Stimulated activated naive B cell treated with anti-CD40 and anti-IgM and Interleukin-4, amounts not matched to agents 10 μg/mL and 1 μg/mL and 100 μg/mL, for 72 hours (primary cell): ENCODE data around the gene PPP2R2C.

ENCODE experiments used
- ATAC-seq, 2 donors: fragments of 150-1000 bp; cut with Tn5 transposase; replicated peaks; 2 replicates each; pipeline ENCODE4 v1.10.0; 2021; ENCODE audit warnings: moderate library complexity in 1 of 2
- DNase-seq: peaks from one replicate; pipeline ENCODE4 v3.0.0; 2021
- H3K27ac Mint-ChIP-seq: one replicate; pipeline ENCODE4 v1.8.0; 2022; ENCODE audit warnings: mild to moderate bottlenecking, mixed read lengths
- H3K27me3 Mint-ChIP-seq, 2 donors: one replicate each; pipeline ENCODE4 v1.8.0; 2022; ENCODE audit warnings: mixed read lengths in 2 of 2
- H3K36me3 Mint-ChIP-seq, 2 donors: one replicate each; pipeline ENCODE4 v1.8.0; 2022; ENCODE audit warnings: mixed read lengths in 2 of 2, mild to moderate bottlenecking in 1 of 2
- H3K4me1 Mint-ChIP-seq, 2 donors: one replicate each; pipeline ENCODE4 v1.8.0; 2022; ENCODE audit warnings: mixed read lengths in 2 of 2, mild to moderate bottlenecking in 1 of 2
- H3K4me3 Mint-ChIP-seq, 2 donors: one replicate each; pipeline ENCODE4 v1.8.0; 2022; ENCODE audit warnings: mild to moderate bottlenecking in 2 of 2, mixed read lengths in 2 of 2, moderate library complexity in 1 of 2
- H3K9me3 Mint-ChIP-seq, 2 donors: one replicate each; pipeline ENCODE4 v1.8.0; 2022; ENCODE audit warnings: mixed read lengths in 2 of 2, mild to moderate bottlenecking in 1 of 2

The PPP2R2C gene

DNA sequence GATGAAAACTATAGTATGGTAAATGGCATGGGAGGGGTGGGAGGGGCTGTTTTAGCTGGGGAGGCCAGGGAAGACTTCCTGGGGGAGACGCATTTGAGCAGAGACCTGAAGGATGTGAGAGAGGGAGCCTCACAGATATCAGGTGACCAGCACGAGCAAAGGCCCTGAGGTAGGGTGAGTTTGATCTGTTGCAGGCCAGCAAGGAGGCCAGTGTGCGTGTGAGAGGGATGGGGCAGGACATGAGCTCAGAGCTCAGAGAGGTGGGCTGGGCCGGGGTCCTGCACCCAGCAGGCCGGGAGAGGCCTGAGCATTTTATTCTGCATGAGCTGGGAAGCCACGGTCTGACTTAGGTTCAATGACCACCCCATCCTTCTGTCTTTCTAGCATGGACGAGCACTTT lies 80.0 kb downstream of the PPP2R2C start:
- Mint-ChIP-seq H3K36me3 (no peaks in the 10 kb centered on the region), H3K4me1 (no peaks in the 10 kb centered on the region), H3K27ac (no peak overlapping the region), H3K9me3 (no peaks in the 10 kb centered on the region), H3K27me3 (peaks cover 17 to 43% of the 10 kb centered on the region in 2 donors), H3K4me3 (no peak overlapping the region)
- ATAC-seq, result no peak
- no peak for DNase-seq

DNA sequence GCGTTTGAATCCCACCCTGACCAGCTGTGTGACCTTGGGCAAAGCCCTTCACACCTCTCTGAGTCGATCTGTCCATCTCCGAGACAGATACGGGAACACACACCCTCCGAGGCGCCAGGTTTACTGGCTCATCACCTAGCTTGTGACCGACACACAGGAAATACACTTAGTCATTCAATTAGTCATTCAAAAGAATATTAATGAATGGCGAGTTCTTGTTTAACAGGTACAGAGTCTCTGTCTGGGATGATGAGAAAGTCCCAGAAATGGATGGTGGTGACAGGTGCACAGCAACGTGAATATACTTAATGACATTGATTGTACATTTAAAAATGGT lies 80.6 kb downstream of the PPP2R2C start:
- ATAC-seq, result no peak
- peaks cover 17 to 38% of the 10 kb centered on the region in 2 donors for H3K27me3 Mint-ChIP-seq

GRCh38 chr4:6391186-6391851 lies 81.1 kb downstream of the PPP2R2C start:
- ATAC-seq (no peak), DNase-seq (no peak)

More for the DNA sequence above, 80.6 kb downstream of the PPP2R2C start:
- Mint-ChIP-seq H3K27ac (no peak overlapping the region), H3K4me3 (no peak overlapping the region), H3K9me3 (no peaks in the 10 kb centered on the region), H3K4me1 (no peaks in the 10 kb centered on the region), H3K36me3 (no peaks in the 10 kb centered on the region)
- no peak for DNase-seq

GRCh38 chr4:6390356-6390755 lies 82.1 kb downstream of the PPP2R2C start:
- no peak for DNase-seq
- no peaks in the 10 kb centered on the region for H3K36me3 Mint-ChIP-seq
- H3K27me3 Mint-ChIP-seq, result peaks cover 21 to 33% of the 10 kb centered on the region in 2 donors
- no peak overlapping the region for H3K27ac Mint-ChIP-seq
- ATAC-seq, result no peak
- H3K9me3 Mint-ChIP-seq, result no peaks in the 10 kb centered on the region
- H3K4me1 Mint-ChIP-seq, result no peaks in the 10 kb centered on the region
- H3K4me3 Mint-ChIP-seq, result no peak overlapping the region

More at GRCh38 chr4:6391186-6391851, 81.1 kb downstream of the PPP2R2C start:
- no peaks in the 10 kb centered on the region for H3K9me3 Mint-ChIP-seq
- H3K27me3 Mint-ChIP-seq, result peaks cover 17 to 35% of the 10 kb centered on the region in 2 donors
- H3K27ac Mint-ChIP-seq, result no peak overlapping the region
- no peaks in the 10 kb centered on the region for H3K36me3 Mint-ChIP-seq
- H3K4me3 Mint-ChIP-seq, result no peak overlapping the region
- no peaks in the 10 kb centered on the region for H3K4me1 Mint-ChIP-seq

GRCh38 chr4:6389142-6389825 lies 83.1 kb downstream of the PPP2R2C start:
- Mint-ChIP-seq H3K27me3 (peaks cover 16 to 26% of the 10 kb centered on the region in 2 donors), H3K4me1 (no peaks in the 10 kb centered on the region), H3K27ac (peak overlapping the region; percentile 63), H3K9me3 (no peaks in the 10 kb centered on the region), H3K4me3 (no peak overlapping the region), H3K36me3 (no peaks in the 10 kb centered on the region)
- DNase-seq, result no peak
- no peak for ATAC-seq

DNA sequence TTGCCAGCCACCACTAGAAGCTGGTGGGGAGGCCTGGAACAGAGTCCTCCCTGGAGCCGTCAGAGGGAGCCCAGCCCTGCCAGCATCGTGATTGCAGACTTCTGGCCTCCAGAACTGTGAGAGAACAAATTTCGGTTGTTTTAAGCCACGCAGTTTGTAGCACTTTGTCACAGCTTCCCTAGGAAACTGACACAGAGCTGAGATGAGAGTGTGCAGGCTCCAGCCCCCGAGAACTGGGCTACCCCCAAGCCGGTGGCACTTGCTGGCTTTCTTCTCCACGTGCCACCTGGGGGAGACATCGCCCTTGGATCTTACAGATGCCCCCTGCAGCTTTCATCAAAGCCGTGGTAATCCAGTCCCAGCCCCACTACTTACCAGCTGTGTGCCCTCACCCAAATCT lies 83.7 kb downstream of the PPP2R2C start:
- peaks cover 19 to 30% of the 10 kb centered on the region in 2 donors for H3K27me3 Mint-ChIP-seq

GRCh38 chr4:6387946-6388345 lies 84.5 kb downstream of the PPP2R2C start:
- DNase-seq (no peak), ATAC-seq (no peak)
- no peak overlapping the region for H3K27ac Mint-ChIP-seq
- H3K9me3 Mint-ChIP-seq, result no peaks in the 10 kb centered on the region
- H3K4me3 Mint-ChIP-seq, result no peak overlapping the region
- peaks cover 25 to 36% of the 10 kb centered on the region in 2 donors for H3K27me3 Mint-ChIP-seq
- H3K36me3 Mint-ChIP-seq, result no peaks in the 10 kb centered on the region
- H3K4me1 Mint-ChIP-seq, result no peaks in the 10 kb centered on the region

More for the DNA sequence above, 83.7 kb downstream of the PPP2R2C start:
- no peaks in the 10 kb centered on the region for H3K4me1 Mint-ChIP-seq
- no peaks in the 10 kb centered on the region for H3K36me3 Mint-ChIP-seq
- H3K4me3 Mint-ChIP-seq, result no peak overlapping the region
- no peaks in the 10 kb centered on the region for H3K9me3 Mint-ChIP-seq
- H3K27ac Mint-ChIP-seq, result no peak overlapping the region
- ATAC-seq, result no peak
- no peak for DNase-seq

- no peak overlapping the region for H3K27ac Mint-ChIP-seq
- H3K27me3 Mint-ChIP-seq, result peaks cover 36 to 51% of the 10 kb centered on the region in 2 donors
- DNase-seq, result no peak
- no peaks in the 10 kb centered on the region for H3K4me1 Mint-ChIP-seq
- H3K9me3 Mint-ChIP-seq, result no peaks in the 10 kb centered on the region
- no peak overlapping the region for H3K4me3 Mint-ChIP-seq
- no peak for ATAC-seq
- H3K36me3 Mint-ChIP-seq, result no peaks in the 10 kb centered on the region
These were observed 86.3 kb downstream of the PPP2R2C start for GRCh38 chr4:6386091-6386490.

- no peak overlapping the region for H3K4me3 Mint-ChIP-seq
- no peaks in the 10 kb centered on the region for H3K4me1 Mint-ChIP-seq
- no peaks in the 10 kb centered on the region for H3K36me3 Mint-ChIP-seq
- ATAC-seq (no peak), DNase-seq (no peak)
- H3K27ac Mint-ChIP-seq, result no peak overlapping the region
- H3K9me3 Mint-ChIP-seq, result no peaks in the 10 kb centered on the region
- H3K27me3 Mint-ChIP-seq, result peaks cover 36 to 54% of the 10 kb centered on the region in 2 donors
These were observed 87.1 kb downstream of the PPP2R2C start for GRCh38 chr4:6385288-6385687.

GRCh38 chr4:6384541-6384940 lies 87.9 kb downstream of the PPP2R2C start:
- Mint-ChIP-seq H3K36me3 (no peaks in the 10 kb centered on the region), H3K27me3 (peaks cover 36 to 48% of the 10 kb centered on the region in 2 donors), H3K4me1 (no peaks in the 10 kb centered on the region), H3K9me3 (no peaks in the 10 kb centered on the region), H3K4me3 (no peak overlapping the region), H3K27ac (no peak overlapping the region)
- DNase-seq, result no peak
- ATAC-seq, result no peak

- no peaks in the 10 kb centered on the region for H3K36me3 Mint-ChIP-seq
- ATAC-seq, result no peak
- H3K9me3 Mint-ChIP-seq, result no peaks in the 10 kb centered on the region
These were observed 88.5 kb downstream of the PPP2R2C start for GRCh38 chr4:6383929-6384328.

DNA sequence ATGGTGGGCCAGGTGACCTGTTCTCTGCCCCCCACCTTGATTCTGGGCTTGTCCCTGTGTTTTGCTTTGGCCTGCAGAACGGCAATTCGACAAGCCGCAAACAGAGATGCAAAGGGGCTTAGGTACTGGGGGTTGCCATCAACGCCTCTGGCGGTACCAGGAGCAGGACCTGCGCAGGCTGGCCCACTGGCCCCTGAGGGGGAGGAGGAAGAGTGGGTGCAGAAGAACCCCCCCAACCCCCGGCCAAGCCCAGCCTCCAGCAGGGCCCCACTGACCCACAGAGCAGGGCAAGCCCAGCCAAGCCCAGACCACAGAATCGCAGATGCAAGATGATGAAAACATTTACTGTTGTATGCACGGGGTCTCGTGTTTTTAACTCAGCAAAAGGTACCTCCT lies 89.4 kb downstream of the PPP2R2C start:
- H3K4me1 Mint-ChIP-seq, result no peaks in the 10 kb centered on the region
- H3K27me3 Mint-ChIP-seq, result peaks cover 28 to 35% of the 10 kb centered on the region in 2 donors
- ATAC-seq, result no peak
- H3K4me3 Mint-ChIP-seq, result no peak overlapping the region
- H3K9me3 Mint-ChIP-seq, result no peaks in the 10 kb centered on the region
- DNase-seq, result no peak
- H3K36me3 Mint-ChIP-seq, result no peaks in the 10 kb centered on the region
- no peak overlapping the region for H3K27ac Mint-ChIP-seq

More at GRCh38 chr4:6383929-6384328, 88.5 kb downstream of the PPP2R2C start:
- H3K4me3 Mint-ChIP-seq, result no peak overlapping the region
- no peak overlapping the region for H3K27ac Mint-ChIP-seq
- H3K4me1 Mint-ChIP-seq, result no peaks in the 10 kb centered on the region
- peaks cover 32 to 42% of the 10 kb centered on the region in 2 donors for H3K27me3 Mint-ChIP-seq
- DNase-seq, result no peak

DNA sequence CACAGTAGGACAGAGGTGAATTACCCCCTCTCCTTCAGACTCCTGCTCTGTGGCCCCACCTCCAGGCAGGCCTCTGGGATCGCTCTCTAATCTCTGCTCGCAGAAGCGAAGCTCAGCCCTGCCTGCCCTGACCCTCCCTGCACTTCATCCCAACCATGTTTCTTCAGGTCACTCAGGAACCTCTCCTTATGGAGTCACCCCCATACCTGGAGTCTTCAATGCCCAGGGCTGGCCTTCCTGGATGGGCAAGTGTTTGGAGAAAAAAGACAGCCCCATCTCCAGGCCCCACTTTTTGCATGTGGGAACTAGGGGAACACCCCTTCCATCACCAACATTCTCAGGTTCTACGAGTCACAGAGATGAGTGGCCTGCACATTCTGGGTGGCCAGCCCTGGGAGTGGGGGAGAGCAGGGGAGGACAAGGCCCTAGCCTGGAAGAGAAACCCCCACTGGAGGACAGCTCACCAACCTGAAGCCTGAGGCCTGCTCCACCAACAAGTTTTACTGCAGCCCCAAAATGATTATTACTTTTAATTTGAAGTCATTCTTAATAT lies 90.8 kb downstream of the PPP2R2C start:
- ATAC-seq, result no peak
- H3K4me3 Mint-ChIP-seq, result no peak overlapping the region
- no peak for DNase-seq
- no peaks in the 10 kb centered on the region for H3K36me3 Mint-ChIP-seq
- no peak overlapping the region for H3K27ac Mint-ChIP-seq
- H3K4me1 Mint-ChIP-seq, result no peaks in the 10 kb centered on the region
- peaks cover 0 to 1% of the 10 kb centered on the region in 2 donors for H3K9me3 Mint-ChIP-seq
- H3K27me3 Mint-ChIP-seq, result peaks cover 28 to 38% of the 10 kb centered on the region in 2 donors

GRCh38 chr4:6380746-6381410 lies 91.5 kb downstream of the PPP2R2C start:
- Mint-ChIP-seq H3K9me3 (peaks cover 0 to 1% of the 10 kb centered on the region in 2 donors), H3K36me3 (no peaks in the 10 kb centered on the region), H3K27me3 (peaks cover 27 to 40% of the 10 kb centered on the region in 2 donors), H3K4me1 (no peaks in the 10 kb centered on the region), H3K27ac (no peak overlapping the region), H3K4me3 (no peak overlapping the region)
- DNase-seq (no peak), ATAC-seq (no peak)
